HG02763 (cell line): ENCODE data around the gene SIL1.
"Not testable (repeated sequence)": the region's sequence is repeated elsewhere in the genome, so short reads cannot be mapped to it uniquely, and the experiment has no call there.

ENCODE experiments used
- ATAC-seq: cut with Tn5 transposase; IDR thresholded peaks from one replicate; pipeline ENCODE4 v1.9.1; 2021; ENCODE audit warnings: mild to moderate bottlenecking, moderate library complexity; ENCODE audit not compliant: unreplicated experiment

The SIL1 gene

DNA sequence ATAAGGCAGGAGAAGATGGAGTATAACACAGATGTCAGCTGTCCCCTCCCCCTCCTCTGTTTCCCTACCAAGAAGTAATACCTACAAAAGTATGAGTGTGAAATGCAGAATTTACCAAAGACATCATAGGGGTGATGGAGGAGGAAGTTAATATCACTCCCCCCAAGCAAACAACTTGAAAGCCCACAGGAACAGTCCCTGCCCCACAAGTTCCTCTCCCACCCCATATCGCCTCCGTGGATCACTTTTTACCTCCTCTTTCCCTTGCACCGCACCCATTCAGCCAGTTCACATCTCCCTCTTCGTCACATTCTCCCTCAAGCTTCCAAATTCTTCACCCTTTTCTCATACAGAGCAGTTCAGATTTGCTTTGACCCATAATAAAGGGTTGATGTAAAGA is 7.0 kb upstream of the SIL1 start:
- ATAC-seq: no peak

DNA sequence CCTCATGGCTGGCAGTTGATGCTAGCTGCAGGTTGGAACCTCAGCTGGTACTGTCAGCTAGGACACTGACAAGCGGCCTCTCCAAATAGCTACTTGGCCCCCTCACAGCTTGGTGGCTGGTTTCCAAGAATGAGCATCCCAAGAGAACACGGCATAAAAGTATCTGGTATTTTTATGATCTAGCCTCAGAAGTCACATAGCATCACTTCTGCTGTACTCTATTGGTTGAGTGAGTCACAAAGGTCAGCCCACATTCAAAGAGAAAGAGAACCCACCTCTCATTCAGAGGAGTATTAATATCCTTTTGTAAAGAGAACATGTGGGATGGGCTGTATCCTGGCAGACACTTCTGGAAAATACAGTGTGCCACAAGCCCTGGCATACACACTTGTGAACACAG is 6.0 kb upstream of the SIL1 start:
- no peak for ATAC-seq

DNA sequence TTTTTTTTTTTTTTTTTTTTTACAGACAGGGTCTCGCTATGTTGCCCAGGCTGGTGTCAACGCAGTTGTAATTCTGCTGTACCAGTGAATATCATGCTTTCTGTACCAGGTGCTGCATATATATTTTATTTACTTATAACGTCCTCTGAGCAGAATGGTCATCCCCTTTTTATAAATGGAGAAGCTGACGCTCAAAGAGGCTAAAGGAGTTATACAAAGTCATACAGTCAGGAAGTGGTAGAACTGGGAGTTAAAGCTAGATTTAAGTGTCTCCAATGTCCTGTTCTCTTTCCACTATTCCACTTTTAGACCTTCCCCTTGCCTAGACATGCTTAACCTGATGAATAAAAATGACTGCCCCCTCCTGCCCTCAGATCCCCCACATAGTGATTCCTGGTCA is 1.2 kb upstream of the SIL1 start:
- ATAC-seq: no peak

DNA sequence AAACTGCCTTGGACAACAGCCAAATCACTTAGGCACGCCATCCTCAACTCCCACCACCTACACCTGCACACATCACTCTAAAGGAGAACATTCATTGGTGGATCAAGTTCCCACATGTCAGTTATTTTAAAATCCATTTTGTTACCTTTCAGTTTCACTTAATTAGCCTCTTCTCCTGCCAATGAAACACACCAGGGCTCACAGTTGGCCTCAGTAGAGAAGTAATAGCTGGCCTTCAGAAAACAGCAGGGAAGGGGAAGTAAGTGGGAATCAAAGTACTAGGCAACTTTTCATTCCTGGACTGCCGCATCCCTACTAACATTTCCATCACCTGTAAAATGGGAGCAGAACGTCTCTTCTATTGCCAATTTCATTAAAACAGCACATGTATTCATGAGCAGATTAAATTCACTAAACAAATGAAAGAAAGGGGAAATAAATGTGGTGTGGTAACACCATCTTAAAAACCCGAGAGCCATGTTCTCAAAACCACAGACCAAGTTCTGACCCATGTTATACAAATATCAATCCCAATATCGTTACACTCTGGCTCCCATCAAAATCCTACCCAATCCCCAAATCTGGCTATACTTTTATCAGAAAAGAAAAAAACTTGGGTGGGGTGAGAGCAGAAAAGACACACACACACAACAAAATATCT is 1.7 kb downstream of the SIL1 start:
- no peak for ATAC-seq

DNA sequence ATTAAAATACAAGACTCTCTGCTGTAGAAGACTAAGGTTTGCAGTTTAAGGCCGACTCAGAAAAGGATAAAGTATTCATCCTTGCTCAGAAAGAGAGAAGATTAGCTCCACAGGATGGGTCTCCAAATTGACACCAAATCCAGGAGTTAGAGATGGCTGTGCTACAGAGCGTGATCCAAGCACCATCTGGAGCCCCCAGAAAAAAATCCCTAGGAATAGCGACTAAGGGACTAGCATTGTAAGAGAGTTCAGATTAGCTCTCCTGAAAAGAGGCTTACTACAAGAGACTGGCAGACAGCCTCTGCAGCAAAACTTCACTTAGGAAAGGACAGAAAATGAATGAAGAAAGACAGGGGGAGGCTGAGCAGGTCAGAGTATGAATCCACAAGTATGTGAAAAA is 3.7 kb downstream of the SIL1 start:
- ATAC-seq: no peak

DNA sequence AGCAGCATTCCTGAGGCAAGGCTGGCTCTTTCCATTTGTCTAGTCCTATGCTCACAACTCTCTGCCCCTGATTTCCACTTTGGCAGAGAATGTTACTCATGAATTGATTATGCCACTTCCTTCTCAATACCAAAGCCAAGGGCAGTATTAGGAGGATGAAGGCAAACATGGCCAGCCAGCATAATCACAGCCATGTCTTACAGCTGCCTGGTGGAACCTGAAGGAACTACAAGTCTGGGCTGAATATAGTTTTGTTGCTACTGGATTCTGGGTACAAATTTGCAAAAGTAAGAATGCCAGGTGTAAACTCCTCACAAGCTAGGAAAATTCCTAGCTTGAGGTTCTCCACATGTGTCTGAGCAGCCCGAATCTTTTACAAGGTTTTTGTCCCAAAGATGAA is 4.2 kb downstream of the SIL1 start:
- ATAC-seq: no peak

DNA sequence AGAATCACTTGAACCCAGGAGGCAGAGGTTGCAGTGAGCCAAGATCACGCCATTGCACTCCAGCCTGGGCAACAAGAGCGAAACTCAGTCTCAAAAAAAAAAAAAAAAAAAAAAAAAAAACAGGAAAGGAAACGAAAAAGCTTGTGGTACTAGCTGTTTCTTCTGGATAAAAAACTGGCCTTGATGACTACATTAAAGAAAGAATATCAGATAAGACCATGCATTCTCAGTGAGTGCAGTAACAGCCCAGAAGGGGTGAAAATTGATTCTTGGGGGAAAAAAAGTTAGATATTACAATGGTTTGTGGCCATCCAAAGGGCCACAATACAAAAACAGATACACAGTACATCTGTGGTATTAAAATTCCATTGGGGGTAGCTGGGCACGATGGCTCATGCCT is 5.3 kb downstream of the SIL1 start:
- ATAC-seq: not testable (repeated sequence)

DNA sequence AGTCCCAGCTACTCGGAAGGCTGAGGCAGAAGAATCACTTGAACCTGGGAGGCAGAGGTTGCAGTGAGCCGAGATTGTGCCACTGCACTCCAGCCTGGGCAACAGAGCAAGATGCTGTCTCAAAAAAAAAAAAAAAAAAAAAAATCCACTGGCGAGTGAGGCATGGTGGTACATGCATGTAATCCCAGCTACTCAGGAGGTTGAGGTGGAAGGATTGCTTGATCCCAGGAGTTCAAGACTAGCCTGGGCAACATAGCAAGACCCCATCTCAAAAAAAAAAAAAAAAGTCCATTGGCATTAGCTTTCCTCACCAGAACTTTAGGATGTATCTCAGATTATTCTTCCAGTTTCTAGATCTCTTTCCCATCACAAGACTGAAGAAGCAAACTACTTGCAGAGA is 6.2 kb downstream of the SIL1 start:
- ATAC-seq: not testable (repeated sequence)

DNA sequence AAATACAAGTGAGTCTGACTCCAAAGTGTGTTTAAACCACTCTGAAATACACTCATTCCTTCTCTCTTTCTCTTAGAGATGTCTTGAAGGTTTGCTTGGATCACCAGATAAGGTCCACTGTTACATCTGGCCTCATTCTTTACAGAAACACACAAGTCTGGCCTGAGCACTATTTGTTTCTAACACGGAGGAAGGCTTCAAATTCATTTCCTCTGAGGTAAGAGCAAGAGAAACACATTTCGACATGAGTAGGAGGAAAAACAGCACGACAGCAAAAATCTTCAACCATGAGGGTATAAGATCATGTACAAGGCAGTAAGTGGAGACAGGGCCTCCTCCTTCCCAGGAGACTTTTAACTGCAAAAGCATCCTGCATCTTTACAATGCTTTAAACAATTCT is 8.0 kb downstream of the SIL1 start:
- no peak for ATAC-seq

DNA sequence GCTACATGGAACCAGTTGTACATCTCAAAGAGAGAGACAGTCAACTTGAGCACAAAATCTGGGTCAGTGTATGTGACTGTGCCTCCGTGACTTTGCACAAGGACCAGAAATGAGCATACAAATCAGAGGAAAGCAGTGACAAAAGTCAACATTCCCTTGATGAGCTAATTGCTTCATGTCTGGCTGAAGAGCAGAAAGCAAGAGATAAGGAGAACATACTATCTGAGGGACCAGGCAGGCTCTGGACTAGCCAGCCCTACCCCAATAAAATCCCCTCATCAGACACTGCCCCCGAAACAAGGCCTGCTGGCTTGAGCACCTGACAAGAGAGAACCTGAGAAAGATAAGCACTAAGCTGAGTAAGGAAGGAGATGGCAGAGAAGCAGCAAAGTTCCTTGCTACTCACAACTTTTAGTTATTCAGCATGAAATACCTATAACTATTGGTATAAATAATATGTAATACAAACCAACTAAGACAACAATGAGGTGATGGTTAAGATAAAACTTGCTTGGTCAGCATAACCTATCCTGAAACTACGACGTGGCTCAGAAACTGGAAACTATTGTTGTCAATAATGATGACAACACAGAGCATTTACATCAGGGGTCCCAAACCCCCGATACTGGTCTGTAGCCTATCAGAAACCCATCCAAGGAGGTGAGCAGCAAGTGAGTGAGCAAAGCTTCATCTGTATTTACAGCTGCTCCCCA is 9.5 kb downstream of the SIL1 start:
- no peak for ATAC-seq

DNA sequence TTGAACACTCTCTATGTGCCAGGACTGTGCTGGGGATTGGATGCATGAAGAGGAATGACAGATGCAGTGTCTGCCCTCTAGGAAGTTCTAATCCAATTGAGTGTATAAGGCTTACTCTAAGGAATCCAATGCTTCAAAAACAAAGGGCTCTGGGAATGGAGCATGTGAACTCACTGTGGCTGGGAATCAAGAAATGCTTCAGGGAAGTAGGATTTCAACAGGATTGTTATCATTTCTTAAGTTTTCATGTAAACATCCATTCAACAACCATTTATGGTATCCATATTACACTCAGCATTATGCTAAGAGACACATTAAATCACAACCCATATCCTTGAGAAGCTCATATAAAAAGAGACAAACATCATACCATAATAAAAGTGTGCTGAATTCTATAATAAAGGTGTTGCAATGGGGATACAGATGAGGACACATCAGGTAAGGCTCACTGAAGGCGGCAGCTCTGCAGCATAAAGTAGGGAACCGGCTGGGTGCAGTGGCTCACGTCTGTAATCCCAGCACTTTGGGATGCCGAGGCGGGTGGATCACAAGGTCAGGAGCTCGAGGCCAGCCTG is 11.3 kb downstream of the SIL1 start:
- no peak for ATAC-seq

DNA sequence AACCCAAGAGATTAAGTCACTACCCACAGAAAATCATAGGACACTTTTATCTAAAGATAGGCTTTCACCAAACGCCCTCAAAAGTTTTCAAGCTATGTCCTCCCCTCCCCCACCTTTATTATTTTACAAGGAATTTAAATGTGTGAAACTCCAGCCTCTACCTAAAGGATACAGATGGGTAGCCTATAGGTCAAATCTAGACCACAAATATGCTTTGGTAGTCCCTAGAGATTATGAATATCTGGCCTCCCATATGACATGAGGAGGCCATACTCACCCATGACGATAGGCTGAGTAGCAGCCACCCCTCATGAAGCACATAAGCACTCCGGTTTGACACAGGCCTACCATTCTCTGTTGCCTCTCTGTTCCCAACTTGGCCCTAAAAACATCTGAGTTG is 11.9 kb downstream of the SIL1 start:
- ATAC-seq: no peak

DNA sequence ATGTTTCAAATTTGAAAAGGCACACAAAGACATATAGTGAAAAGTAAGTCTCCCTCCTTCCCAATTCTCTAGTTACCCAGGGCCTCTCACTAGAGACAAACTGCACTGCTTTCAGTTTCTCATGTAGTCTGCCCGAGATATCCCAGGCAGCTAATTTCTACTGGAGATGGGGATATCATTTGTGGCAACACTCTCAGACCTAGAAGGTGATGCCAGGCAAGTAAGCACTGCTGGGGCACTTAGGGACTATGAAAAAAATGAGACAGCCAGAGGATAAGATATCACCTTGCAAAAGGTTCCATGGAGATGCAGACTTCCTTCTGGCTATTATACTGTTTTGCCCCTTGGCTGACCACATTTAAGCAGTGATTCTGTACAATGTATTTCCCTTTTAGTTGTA is 12.6 kb downstream of the SIL1 start:
- ATAC-seq: no peak

DNA sequence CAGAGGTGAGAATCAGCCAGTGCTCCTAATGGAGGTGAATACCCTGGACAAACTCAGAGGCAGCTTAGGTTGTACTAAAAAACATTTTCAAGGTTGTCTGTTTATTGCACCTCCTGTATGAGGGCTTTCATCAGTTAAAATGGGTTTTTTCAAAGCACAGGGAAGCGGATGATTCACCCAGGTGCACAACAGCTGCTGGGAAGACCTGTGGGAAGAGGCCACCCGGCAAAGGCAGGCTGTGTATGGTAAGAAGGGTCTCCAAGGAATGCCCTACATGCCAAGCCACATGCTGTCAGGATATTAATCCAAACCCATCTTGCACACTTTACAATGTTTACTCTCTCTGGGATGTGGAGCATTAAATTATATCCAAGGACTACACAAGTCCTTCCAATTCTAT is 14.7 kb downstream of the SIL1 start:
- ATAC-seq: no peak

DNA sequence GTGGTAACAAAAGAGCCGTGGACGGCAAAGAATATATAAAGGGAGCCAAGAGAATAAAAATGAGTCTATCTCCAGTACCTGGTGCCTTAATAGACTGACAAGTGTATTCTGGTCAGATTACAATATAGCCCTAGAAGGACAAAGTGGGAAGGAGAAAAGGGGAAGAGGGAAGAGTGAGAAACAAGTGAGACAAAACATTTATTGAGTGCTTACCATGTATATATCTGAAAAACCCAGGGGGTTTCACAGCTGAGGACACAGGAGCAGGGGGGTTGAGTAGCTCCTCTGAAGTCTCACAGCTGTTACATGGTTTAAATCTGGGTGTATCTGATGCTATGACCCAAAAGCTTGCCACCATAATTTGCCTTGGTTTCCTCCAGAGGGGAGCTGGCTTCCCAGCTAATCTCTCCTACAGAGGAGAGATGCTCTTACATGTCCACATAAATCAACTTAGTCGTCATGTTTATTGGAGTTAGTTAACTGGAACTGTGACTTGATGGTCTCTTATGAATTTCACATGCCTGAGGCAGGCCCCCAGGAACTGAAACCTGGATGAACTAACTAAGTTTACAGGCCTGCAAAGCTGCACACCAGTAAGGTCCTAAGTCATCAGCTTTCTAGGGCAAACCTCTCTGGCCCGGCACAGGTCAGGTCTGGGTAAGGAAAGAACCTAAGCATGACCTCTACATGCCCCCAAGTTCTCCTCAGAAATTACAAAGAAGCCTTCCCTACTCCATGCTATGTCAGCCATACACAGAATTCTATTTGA is 15.5 kb downstream of the SIL1 start:
- ATAC-seq: no peak

DNA sequence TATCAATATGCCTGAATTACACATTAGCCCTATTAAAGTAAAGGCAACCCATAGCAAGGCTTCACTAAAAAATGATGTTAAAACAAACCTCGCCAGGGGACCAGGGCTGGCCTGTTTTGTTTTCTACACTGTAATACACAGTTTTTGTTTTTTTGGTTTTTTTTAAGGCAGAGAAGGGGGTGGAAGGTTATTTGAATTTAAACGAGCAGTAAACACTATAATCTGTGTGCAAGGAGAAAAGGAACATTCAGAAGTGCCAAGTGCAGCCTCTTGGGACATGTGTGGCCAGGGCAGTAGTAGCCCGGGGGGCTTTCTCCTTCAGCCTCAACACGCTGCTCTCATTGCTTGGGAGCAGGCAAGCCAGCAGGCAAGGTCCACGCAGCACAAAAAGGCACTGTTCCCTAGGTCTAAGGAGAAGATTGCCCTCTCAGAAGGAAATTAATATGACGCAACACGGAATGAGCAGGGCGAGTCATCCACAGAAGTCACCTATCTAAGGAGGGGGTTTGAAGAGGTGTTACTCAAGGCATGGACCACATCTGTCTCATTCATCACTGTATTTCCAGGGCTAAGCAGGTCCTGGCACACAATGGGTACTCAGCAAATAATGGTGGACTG is 16.2 kb downstream of the SIL1 start:
- ATAC-seq: no peak

DNA sequence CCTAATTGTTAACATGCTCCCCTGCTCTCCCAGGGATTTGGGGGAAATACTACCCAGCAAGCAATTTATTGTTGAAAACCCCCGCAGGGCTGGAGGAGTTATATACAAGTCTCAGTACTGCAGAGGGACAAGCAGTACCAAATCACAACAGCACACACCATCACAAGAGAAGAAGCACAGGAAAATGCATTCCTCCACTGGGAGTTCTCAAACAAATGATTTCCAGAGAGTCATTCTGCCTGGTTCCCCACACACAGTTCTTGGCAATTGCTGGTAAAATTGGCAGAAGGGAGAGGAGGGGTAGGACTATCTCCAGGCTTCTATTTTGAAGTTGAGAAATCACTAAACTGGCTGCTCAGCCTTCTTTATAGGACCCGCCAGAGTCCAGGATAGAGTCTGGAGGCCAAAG is 16.8 kb downstream of the SIL1 start:
- ATAC-seq: no peak

DNA sequence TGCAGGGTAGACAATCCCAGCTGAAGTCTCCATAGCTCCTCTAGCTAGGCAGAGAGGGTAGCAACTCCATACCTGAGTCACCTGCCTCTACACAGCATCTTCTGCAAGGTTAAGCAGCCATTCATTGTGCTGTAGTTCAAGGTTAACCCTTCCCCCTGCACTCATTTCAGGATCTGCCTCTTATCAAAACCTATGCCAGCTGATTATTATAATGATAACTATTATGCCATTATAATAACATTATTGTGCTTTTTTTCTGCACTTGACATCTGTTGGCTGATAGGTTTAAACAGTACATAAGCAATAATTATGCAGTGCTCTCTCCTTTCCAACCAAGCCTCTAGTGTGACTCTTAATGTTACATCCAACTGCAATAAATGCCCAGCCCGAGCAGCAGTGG is 17.3 kb downstream of the SIL1 start:
- ATAC-seq: no peak

DNA sequence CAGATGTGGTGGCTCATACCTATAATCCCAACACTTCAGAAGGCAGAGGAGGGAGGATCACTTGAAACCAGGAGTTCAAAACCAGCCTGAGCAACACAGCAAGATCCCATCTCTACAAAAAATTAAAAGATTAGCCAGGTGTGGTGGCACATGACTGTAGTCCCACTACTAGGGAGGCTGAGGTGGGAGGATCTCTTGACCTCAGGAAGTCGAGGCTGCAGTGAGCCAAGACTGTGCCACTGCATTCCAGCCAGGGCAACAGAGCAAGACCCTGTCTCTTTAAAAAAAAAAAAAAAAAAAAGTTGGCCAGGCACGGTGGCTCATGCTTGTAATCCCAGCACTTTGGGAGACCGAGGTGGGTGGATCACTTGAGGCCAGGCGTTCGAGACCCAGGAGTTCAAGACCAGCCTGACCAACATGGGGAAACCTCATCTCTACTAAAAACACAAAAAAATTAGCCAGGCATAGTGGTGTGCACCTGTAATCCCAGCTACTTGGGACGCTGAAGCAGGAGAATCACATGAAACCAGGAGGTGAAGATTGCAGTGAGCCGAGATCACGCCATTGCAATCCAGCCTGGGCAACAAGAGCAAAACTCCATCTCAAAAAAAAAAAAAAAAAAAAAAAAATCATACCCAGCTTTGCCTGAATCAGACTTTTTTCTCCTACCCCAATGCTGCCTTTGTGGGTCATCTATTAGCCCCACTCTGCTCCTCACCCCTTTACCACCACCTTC is 18.2 kb downstream of the SIL1 start:
- ATAC-seq: not testable (repeated sequence)

DNA sequence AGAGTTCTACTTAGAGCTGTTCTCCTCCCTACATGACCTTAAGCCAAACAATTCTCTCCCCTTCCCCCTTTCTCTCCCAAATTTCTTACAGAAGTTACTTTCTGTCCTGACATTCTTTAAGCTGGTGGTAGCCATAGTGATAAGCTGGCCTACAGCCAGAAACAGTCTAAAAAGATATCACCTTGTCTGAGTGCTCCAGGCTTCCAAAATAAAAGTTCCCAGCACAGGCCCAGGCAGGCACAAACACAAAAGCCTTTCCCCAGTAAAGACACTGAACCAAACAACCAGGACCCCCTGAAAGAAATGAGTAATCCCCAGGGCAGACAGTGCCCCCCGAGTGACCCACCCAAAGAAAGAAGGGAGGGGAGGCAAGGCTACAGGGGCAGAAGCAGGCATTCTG is 19.2 kb downstream of the SIL1 start:
- no peak for ATAC-seq

DNA sequence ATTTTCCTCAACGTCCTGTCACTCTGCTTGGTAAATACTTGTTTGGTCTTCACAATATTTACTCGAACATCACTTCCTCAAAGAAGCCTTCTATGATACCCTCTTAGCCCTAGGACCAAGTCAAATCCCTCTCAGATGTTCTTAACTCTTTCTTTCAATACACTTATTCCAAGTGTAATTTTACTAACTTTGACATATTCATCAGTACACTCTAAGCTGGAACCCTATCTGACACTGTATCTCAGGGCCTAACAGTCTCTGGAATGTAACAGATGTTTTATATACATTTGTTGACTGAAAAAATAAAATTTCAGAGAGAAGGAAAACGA is 19.6 kb downstream of the SIL1 start:
- no peak for ATAC-seq
